ENCODE results near the gene TAF1.
"Not testable (repeated sequence)": the region's sequence is repeated elsewhere in the genome, so short reads cannot be mapped to it uniquely, and the experiment has no call there.

TAF1 gene

GRCh38 chrX:71432733-71433132, 66.6 kb downstream of the TAF1 start:
- no peak for DNase-seq

DNA sequence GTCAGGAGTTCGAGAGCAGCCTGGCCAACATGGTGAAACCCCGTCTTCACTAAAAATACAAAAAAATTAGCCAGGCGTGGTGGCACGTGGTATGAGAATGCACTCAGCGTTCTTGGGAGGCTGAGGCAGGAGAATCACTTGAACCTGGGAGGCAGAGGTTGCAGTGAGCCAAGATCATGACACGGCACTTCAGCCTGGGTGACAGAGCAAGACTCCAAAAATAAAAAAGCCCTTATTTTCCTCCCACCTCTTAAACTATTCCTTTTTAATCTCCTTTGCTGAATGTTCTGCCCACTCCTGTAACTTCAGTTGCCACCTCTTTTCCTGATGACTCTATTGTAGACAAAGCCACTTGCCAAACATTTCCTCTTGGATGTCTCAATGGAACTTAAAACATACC, 72.6 kb downstream of the TAF1 start:
- DNase-seq = no peak

- no peak for DNase-seq
Measured at GRCh38 chrX:71439420-71439819, 73.3 kb downstream of the TAF1 start.

GRCh38 chrX:71439896-71440295, 73.7 kb downstream of the TAF1 start:
- no peak for DNase-seq

DNA sequence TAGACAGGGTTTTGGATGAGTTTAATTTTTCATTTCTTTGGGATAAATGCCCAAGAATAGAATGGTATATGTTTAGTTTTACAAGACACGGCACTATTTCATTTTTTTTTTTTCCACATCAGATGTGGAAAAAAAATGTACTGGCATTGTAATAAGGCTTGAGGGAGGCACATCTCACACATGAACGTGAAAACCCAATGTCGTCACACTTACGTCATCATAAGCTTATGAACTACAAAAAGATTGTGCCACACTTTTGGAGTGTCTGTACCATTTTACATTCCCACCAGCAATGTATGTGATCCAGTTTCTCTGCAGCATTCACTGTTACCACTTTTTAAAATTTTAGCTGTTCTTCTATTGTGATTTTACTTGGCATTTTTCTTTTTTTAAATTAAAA, 74.2 kb downstream of the TAF1 start:
- DNase-seq = no peak

DNA sequence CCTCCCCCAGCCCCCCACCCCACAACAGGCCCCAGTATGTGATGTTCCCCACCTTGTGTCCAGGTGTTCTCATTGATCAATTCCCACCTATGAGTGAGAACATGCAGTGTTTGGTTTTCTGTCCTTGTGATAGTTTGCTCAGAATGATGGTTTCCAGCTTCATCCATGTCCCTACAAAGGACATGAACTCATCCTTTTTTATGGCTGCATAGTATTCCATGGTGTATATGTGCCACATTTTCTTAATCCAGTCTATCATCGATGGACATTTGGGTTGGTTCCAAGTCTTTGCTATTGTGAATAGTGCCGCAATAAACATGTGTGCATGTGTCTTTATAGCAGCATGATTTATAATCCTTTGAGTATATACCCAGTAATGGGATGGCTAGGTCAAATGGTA, 75.7 kb downstream of the TAF1 start:
- DNase-seq = not testable (repeated sequence)

DNA sequence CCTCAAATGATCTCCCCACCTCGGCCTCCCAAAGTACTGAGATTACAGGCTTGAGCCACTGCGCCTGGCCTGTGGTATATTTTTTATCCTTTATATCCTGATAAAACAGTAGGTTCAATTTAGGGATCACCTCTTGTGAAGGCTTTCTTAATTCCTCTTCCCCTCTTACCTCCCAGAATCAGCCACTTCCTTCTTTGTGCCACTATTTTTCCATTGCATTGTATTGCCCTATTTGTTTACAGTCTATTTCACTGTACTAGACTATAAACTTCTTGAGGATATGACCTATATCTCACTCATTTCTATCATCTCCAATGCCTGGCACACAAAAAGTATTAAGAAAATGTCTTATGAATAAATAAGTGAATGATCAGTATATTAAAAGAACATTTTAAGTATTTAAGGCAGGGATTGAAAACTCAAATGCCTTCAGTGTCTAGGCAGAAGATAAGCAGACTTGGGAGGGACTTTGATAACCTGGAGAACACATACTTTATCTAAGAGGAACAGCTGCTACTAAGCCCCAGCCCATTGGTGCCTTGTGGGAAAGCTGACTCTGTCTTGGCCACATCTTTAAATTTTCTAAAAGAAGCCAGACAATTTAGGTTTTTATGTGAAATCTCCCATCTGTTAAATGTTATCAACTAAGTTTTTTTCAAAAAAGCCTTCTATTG, 84.4 kb downstream of the TAF1 start:
- DNase-seq = no peak

DNA sequence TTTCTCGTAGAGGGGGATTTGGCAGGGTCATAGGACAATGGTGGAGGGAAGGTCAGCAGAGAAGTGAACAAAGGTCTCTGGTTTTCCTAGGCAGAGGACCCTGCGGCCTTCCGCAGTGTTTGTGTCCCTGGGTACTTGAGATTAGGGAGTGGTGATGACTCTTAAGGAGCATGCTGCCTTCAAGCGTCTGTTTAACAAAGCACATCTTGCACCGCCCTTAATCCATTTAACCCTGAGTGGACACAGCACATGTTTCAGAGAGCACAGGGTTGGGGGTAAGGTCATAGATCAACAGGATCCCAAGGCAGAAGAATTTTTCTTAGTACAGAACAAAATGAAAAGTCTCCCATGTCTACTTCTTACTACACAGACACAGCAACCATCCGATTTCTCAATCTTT, 85.4 kb downstream of the TAF1 start:
- not testable (repeated sequence) for DNase-seq

DNA sequence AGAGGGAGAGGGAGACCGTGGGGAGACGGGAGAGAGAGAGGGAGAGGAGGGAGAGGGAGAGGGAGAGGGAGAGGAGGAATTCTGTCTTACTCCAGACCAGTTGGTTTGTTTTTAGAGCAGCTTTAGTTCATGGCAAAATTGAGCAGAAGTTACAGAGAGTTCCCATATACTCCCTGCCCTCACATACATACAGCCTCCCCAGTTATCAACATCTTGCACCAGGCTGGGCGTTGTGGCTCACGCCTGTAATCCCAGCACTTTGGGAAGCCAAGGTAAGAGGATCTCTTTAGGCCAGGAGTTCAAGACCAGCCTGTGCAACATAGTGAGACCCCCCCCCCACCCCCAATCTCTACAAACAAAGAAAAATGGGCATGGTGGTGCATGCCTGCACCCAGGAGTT, 86.9 kb downstream of the TAF1 start:
- DNase-seq = no peak

DNA sequence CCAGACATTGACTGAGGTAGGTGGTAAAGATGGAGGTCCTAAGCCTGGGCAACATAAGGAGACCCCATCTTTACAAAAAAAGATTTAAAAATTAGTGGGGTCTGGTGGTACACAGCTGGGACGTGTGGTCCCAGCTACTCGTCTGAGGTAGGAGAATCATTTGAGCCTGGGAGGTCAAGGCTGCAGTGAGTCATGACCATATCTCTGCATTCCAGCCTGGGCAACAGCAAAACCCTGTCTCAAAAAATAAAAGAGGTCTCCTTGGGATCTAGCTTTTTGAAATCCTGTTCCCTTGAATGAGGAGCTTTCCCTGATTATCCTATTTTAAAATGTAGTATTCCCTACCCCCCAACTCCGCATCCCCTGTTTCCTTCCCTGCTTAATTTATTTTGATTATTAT, 88.1 kb downstream of the TAF1 start:
- DNase-seq = no peak

GRCh38 chrX:71458866-71459265, 92.7 kb downstream of the TAF1 start:
- no peak for DNase-seq

GRCh38 chrX:71464968-71465367, 98.8 kb downstream of the TAF1 start:
- no peak for DNase-seq

- DNase-seq = no peak
Measured at GRCh38 chrX:71466979-71467523, 100.9 kb downstream of the TAF1 start.

GRCh38 chrX:71475785-71476540, 109.8 kb downstream of the TAF1 start:
- no peak for DNase-seq

- no peak for DNase-seq
Measured at GRCh38 chrX:71482228-71482958, 116.2 kb downstream of the TAF1 start.

DNA sequence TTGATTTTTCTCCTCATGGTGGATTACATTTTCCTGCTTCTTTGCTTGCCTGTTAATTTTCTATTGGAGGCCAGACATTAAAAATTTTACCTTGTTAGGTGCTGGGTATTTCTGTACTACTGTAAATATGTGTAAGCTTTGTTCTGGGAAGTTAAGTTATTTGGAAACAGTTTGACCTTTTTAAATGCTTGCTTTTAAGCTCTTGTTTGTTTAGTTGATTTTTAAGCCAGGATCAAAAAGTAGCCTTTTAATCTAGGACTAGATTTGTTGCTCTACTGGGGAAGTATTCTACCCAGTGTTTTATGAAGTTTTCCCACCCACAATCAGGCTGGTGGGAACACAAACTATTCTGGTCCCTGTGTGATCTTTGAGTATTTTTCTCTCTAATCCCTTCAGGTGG, 121.7 kb downstream of the TAF1 start:
- DNase-seq = no peak

DNA sequence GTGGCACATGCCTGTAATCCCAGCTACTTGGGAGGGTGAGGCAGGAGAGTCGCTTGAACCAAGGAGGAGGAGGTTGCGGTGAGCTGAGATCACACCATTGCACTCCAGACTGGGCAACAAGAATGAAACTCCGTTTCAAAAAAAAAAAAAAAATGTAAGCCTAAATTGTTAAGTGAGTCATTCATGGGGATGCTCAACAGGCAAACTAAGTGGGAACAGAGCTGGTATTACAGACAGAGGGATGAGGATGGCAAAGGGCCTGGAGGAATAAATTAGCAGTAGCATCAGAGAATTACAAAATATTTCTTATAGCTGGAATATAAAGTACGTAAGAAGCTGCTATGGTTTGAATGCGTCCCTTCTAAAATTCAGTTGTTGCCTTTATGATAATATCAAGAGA, 123.4 kb downstream of the TAF1 start:
- no peak for DNase-seq

DNA sequence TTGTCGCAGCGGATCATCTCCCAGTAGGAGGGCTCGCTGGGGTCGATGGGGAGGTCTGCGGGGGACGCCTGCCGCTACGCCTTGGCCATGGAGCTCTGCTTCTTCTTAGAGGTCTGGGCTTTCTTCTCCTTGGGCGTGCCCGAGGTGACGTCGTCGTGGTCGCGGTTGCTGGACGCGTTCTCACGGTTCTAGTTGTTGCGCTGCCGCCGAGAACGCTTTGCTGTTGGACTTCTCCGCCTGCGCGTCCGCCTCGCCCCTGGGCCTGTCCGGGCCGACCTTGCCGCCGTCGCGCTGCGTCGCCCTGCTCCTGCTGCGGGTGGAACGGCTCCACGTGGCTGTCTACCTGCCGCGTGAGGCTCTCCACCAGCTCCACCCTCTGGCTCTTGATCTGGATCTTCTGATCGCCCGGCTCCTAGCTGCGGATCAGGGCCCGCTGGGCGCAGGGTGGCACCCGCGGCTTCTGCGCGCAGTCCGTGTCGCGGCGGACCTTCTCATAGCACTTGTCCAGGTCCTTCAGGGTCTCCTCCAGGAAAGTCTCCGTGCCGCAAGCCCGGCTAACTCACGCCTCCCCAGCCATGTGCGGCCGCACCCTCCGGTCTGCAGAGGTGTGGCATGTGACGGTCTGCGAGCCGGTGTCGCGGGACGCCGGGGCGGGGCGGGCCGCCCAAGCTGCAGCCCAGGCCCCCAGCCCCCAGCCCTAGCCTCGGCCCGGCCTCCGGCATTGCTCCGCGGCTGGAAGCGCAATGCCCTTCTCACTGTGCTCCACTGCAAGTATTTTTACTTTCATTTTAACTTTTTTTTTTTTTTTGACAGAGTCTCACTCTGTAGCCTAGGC, 126.3 kb downstream of the TAF1 start:
- DNase-seq = peak; percentile 4

DNA sequence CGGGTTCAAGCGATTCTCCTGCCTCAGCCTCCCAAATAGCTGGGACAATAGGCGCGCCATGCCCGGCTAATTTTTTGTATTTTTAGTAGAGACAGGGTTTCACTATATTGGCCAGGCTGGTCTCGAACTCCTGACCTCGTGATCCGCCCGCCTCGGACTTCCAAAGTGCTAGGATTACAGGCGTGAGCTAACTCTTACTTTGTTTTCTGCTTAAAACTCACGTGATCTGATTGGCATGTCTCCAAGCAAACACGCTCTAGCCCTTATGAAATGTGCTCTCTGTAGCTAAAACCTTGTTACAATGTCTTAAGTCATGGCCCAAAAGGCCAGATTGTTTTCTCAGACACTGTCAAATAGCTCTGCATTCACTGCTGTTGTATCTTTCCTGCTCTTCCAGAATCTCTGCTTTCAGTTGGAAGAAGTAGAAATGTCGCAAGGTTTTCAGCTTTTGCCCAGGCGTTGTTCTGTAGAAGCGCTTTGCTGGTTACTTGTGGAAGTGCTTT, 127.0 kb downstream of the TAF1 start:
- DNase-seq = no peak

DNA sequence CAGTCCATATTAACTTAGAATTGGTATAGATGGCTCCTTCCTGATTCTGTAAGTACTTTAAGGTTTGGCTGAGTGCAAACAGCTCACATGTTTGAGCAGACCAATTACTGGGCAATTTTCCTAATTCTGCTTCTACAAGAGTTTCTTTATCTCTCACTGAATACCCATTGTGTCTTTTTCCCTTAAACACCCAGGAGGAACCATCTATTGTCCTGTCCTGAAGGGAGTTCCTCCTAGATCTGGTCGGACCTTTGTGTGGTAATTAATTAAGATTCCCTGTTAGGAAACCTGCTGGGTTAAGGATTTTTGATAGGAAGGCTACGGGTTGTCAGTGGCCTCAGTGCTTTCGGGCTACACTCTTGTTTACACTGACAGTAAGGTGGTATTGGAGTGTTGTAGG, 129.8 kb downstream of the TAF1 start:
- DNase-seq = not testable (repeated sequence)

DNA sequence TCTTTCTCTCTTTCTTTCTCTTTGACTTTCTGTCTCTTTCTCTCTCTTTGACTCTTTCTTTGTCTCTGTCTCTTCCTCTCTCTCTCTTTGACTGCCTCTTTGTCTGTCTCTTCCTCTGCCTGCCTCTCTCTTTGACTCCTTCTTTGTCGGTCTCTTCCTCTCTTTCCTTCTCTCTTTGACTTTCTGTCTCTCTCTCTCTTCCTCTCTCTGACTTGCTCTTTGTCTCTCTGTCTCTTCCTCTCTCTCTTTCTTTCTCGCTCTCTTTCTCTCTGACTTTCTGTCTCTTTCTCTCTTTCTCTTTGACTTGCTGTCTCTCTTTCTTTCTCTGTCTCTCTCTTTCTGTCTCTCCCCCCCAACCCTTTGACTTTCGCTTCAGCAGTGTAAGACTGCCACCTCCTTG, 130.3 kb downstream of the TAF1 start:
- no peak for DNase-seq

GRCh38 chrX:71502080-71502479, 135.9 kb downstream of the TAF1 start:
- not testable (repeated sequence) for DNase-seq

DNA sequence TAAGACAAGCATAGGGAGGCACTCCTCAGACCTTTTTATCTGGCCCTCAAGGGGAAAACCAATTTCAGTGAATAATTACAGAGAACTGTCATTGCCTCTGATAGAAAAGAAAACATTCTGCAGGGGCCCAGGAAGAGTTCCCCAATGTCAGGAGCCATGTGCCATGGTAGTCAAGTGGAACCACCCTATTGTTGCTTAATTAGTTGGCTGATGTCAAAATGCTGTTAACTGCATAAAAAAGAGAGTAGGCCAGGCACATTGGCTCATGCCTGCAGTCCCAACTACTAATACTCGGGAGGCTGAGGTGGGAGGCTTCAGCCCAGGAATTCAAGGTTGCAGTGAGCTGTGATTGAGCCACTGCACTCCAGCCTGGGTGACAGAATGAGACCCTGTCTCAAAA, 138.2 kb downstream of the TAF1 start:
- DNase-seq = no peak

All from NCI-H510A (cell line).